GM18498 (cell line): ENCODE measurements around the gene LACRT.

Source experiments
- ATAC-seq: cut with Tn5 transposase; IDR thresholded peaks from one replicate; pipeline ENCODE4 v1.9.1; 2021; ENCODE audit warnings: mild to moderate bottlenecking, moderate library complexity; ENCODE audit not compliant: unreplicated experiment

Gene LACRT

DNA sequence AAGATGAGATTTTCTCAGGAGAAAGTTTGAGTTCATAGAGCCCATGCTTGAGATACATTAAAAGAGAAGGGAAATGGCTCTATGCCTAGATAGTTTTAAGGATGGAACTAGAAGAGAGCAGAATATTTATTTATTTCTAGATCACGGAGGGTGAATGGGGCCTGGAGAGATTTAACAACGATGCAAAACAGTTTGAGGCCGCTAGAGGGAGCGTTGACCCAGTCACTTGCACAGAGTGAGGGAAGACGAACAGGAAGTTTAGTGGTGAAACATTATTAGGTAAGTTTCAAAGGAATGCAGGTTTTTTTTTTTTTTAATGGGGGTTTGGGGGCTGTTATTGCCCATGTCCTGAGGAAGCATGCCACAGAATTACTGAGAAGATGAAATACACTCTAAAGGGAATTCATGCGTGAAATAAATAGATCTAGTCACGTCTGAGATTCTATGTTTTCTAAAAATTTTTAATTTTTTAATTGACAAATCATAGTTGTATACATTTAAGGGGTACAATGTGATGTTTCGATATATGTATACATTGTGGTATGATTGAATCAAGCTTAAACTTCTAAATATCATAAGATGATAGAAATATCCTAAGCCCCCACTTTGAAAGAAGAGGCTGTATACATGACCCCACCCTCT is 31.4 kb downstream of the LACRT start:
- ATAC-seq, result peak; percentile 87

DNA sequence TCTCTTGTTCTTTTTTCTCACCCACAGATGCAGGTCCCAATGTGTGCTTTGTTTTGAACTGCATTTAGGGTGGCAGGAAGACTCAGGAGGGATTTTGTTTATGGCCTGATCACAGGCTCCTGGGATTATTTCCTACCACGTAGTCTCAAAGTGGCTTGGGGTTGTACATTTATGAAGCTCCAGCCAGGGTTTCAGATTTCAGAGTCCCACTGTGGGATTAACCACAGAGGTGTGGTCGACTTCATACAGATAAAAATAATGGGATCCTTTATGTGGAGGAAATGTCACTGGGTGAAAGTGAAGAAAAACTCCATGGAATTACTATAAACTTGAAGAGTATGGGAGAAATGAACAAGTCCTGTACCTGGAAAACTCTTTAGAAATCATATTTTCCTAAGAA is 32.0 kb downstream of the LACRT start:
- no peak for ATAC-seq

GRCh38 chr12:54601841-54602240 is 32.9 kb downstream of the LACRT start:
- no peak for ATAC-seq

DNA sequence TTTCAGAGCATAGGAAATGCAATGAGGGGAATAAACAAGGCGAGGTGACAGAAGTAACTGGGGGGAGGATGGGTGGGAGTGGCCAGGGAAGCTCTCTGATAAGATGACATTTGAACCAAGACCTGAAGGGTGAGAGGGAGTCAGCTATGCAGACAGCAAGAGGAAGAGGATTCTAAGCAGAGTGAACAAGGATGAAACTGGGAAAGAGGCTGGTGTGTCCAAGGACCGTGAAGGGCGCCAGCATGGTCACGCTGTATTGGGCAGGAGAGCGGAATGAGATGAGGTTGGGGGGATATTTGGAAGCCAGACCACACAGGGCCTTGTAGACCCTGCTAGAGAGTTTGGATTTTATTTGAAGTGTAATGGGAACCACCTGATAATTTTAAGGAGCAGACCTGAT is 35.7 kb downstream of the LACRT start:
- no peak for ATAC-seq

DNA sequence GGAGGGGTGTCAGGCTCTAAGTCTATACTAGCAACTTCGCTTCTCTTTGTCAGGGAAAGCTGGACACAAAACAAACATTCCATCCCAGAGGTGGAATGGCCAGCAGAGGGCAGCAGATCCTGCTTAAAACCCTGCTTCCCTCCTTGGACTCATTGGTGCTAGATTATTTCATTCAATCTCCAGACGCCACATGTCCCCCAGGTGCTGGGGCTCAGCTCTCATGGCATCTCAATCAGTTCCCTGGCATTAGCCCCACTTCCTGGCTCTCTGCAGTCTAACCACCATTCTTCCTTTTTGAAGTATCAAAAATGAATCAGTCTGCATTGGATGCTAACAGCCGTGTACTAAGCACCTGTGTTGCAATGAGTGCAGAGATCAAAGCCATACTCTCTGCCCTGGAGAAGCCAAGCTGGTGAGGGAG is 38.2 kb downstream of the LACRT start:
- no peak for ATAC-seq

DNA sequence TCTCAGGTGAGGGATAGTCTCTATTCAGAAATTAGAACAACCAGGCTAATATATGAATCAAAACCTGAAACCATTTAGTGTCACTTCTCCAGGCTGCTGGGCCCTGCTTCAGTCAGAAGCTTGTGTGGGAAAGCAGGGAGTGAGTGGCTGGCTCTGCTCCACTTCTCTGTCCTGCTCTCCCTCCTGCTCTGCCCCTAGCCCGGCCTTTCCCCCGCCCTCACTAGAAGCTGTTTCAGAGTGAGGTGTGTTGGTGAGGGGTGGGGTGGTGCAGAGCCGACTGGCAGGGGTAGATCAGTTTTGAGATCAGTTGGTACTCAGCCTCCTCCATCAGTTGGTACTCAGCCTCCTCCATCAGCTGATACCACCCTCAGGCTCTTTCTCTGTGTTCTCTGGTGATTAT is 39.2 kb downstream of the LACRT start:
- no peak for ATAC-seq

DNA sequence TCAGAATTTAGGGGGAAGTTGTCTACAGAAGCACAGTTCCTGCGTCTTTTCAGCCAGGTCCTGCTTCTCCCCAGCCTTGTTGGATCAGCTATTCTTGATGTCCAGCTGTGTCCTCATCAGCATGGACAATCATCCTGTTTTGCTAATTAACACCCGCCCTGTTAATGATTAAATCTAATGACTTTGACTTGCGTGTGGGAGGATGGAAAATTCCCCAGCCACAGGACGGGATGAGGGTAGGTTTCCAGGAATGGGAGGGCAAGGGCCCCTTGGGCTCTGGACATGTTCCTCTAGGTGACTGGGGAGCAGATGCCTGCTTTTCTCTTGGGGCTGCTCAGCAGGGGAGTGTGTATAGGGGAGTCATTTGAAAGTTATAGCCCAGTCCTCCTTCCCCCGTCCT is 41.0 kb downstream of the LACRT start:
- no peak for ATAC-seq

DNA sequence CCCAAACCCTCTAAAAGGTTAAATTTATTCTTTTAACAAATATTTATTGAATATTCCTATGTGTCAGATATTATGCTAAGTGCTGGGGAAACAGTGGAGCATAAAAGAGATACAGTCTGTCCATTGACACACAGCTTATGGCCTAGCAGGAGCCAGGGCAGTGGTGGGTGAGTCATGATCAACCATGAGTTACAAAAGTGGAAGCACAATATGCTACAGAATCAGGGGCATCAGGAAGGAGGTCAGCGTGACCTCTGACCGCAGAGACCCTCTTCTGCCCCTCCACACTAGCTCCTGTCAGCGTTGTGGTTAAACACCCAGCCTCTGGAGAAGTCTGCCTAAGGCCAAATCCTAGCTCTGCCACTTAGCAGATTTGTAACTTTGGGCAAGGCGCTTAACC is 41.6 kb downstream of the LACRT start:
- ATAC-seq, result no peak

DNA sequence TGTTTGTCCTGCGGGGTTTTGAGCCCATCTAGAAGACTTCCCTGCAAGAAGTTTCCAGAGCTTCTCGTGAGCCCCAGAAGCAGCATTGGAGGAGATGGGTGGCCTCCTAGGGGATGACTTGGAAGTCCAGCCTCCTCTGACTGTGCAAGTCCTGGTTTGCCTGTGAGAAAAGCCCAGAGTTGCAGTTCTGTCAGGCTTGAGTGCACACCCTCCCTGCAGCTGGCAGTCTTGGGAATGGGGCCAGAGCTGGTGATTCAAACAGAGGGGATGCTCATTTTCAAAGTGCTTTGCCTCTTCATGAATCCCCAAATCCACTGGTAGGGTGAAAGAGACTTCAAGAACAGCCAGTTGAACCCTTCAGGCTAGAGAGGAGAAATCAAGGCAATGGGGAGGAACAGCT is 42.4 kb downstream of the LACRT start:
- no peak for ATAC-seq

DNA sequence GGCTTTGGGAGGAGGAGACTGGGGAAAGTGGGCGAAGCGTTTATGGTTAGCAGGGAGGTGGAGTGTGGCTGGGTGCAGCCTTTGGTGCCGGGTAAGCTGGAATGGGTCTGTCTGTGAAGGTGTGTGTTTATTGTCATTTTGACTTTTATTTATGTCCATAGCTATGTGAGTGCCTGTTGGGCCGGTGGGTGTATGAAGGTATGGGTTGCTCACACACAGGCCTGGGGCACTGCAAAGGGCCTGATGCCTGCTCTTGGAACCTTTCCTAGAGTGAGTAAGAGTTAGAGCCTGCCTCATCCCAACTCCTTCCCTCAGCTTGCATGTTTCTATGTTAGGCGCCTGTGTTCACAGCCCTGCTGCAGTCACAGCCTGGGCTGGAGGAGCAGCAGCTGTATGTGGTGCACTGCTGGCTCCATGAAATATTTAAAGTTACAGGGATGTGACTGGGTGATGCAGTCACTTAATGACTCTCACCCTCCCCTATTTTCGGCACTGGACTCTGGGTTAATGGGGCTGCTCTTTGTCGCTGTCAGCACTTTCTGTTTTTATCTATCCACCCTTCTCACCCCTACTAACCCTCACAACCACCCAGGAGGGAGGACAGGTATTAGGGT is 43.6 kb downstream of the LACRT start:
- ATAC-seq, result no peak

DNA sequence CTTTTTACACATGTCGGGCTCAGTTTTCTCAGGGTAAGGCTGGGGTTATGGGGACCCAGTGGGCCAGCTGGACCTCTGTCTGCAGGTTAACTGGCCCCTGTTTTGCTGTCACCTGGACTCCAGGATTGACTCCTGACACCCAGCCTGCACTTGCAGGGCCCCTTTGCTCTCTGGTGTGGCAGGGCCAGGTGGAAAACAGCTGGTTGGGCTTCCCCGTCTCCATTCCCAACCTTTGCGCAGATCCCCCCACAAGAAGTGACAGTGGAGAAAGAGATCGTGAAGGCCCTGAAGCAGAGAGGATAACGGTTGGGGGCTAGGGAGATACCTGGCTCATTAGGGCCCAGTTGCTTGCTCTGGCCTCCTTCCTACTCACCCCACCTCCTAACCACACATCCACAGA is 44.7 kb downstream of the LACRT start:
- no peak for ATAC-seq

DNA sequence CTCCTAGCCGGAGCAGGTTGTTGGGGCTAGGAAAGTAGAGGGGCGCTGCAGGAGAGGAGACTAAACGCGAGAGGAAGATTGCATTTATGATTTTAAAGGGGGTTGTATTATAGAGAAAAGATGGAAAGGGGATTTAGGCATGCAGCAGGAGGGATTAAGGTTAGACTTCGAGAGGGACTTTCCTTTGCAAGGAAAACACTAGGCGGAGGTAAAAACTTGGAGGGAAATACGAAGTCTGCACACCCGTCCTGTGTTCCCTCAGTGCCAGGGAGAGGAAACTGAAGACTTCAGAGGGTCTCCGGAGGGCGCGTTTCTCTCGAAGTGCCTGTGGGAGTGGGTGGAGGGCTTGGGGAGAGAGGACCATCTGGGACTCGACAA is 45.8 kb downstream of the LACRT start:
- ATAC-seq, result no peak

DNA sequence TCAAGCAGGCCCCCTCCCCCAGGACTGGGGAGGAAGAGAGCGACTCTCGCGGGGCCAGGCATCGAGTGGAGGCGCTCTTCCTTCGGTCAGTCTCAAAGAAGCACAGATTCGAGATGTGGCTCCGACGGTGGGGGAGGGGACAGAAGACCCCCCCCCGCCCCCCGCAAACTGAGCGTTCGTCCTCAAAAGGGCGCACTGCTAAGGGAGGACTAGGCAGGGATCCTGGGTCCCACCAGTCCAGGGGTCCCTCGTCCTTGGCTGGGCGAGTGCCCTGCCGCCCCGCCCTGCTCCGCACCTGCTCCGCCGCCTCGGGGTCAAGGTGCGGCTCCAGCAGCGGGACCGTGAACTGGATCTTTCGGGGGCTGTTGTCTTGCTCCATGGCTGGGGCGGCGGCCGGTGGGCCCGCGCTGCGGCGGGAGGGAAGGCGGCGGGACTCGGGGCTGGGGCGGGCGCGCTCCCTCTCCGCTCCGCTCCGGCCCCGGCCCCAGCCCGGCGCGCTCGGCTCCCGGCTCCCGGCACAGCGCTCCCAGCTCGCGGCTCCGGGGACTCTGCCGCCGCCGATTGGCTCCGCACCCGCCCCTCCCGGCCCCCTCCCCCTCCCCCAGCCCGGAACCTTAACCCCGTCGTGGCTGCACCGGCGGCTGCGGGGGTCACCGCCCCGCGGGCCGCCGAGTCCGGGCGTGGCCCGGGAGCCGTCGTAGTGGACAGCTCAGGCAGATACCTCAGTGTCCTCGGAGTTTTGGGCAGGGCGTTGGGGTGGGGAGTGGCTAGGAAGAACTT is 46.4 kb downstream of the LACRT start, which contains the start of gene PPP1R1A:
Gene PPP1R1A (minus strand): TSS at position 550 of the 780 bp plus-strand sequence. CDS start 171 bp downstream, at position 379.
- ATAC-seq, result no peak

DNA sequence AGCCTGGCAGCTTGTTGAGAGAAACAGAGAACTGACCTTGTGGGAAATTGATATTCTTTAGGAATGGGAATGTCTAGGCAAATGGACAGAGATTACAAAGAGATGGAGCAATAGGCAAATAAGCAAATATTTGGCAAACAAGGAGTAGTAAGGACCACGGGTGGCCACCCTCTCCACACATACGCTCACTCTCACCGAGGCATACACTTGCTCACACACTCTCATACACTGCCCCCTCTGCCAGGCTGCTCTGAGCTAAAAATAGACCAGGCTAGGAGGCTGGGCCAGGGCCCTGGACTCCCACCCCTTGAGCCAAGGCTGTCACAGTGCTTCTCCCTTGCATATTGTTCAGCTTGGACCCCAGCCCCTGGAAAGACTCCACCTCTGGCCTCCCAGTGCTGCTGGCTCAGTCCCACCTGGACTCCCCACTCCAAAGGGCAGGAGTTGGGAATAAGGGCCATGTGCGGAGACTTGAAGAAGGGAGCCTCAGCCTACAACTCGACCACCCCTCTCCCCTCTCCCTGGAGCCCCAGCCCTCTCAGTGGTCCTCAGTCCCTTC is 47.3 kb downstream of the LACRT start:
- no peak for ATAC-seq

DNA sequence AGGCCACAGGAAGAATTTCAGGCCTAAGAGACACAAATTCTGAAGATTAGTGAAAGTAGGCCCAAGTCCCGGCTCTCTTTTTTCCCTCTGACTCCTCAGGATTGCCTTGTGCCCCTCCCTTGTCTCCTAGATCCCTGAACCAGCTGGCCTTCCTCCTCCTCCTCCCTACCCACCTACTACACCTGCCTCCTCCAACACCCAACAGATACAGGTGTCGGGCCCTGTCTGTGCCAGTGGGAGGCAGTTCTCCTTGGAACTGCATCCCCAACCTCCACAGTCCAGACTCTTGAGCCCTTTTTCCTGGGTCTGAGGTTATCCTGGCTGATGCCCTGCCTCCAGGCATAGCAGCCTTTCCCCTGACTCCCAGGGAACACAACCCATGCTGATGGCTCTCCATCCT is 48.1 kb downstream of the LACRT start:
- ATAC-seq, result no peak

DNA sequence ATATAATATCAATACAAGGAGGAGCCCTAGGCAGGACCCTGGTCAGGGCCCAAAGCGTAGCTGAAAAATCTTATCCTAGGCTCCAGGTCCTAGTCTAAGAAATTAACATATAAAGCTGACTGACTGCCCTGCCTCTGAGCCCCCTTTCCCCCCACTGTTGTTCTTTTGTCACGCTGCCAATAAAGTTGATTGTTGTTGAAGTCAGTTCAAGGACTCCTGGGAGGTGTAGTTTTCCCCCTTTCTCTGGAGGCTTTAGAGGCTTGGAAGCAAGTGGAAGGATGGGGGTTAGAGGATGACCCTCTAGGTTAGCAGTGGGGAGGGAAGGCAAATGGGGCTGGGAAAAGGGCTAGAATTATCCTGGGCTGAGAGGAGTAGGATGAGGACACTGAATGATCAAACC is 49.5 kb downstream of the LACRT start:
- ATAC-seq, result no peak

DNA sequence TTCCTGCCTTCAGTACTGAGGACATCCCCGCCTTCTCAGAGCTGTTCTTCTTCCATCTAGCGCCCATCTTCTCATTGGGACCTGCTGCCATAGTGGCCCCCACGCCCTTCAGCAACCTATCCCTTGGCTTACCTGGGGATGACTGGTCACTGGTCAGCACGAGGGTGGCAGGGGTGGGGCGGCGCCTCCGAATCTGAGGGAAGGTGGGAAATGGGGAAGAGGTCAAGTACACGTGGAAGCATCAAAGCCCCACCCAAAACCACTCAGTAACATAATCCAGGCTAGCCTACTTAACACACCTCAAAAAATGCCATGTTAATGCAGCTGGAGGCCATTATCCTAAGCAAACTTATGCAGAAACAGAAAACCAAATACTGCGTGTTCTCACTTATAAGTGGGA is 50.6 kb downstream of the LACRT start:
- ATAC-seq, result no peak

- ATAC-seq, result no peak
Measured at GRCh38 chr12:54583726-54584125, 51.0 kb downstream of the LACRT start.

DNA sequence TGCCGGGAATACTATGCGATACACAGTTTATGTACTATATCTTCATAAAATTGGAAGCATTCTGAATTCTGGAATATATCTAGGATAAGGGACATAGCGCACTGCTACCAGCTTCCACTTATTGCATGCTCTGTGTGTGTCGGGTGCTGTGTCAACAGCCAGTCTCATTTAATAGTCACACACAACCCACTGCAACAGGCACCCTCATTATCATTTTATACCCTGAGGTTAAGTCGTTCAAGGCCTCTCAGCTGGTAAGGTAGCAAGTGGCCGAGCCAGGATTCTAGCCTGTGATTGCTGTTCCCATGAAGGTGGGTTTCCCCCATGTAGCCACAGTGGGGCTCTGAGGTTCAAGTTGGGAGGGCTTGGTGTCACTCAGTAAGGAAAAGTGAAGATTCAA is 53.3 kb downstream of the LACRT start:
- ATAC-seq, result no peak
